H1 (cell line): ENCODE data around the gene DPM3. TPM values are rescaled to one million over a fixed set of nuclear protein-coding genes. Genes with fewer than 3 reads are reported as not detected.

Source experiments
- CEBPB ChIP-seq: IDR thresholded peaks from 2 replicates; pipeline ENCODE4 v1.6.1; 2012; ENCODE audit warnings: low read depth, low read length
- CHD1 ChIP-seq: IDR thresholded peaks from 2 replicates; pipeline ENCODE4 v1.6.1; 2012; ENCODE audit warnings: low read depth, low read length, improper control_type of control experiment
- CHD7 ChIP-seq: fragments of 300-600 bp; sonication (generic); IDR thresholded peaks from 2 replicates; pipeline ENCODE4 v1.7.1; 2012; ENCODE audit warnings: low read length, moderate library complexity, mild to moderate bottlenecking, inconsistent platforms; ENCODE audit not compliant: insufficient replicate concordance
- JUND ChIP-seq: IDR thresholded peaks from 2 replicates; pipeline ENCODE4 v1.6.1; 2011; ENCODE audit warnings: mild to moderate bottlenecking, improper control_type of control experiment, low read length
- PHF8 ChIP-seq: fragments of 200-600 bp; sonication (generic); conservative IDR thresholded peaks from 2 replicates; pipeline ENCODE4 v1.7.1; 2012; ENCODE audit warnings: low read depth, mild to moderate bottlenecking, inconsistent platforms, low read length, moderate library complexity
- POLR2AphosphoS5 ChIP-seq: IDR thresholded peaks from 2 replicates; pipeline ENCODE4 v1.6.1; 2011; ENCODE audit warnings: low read depth, low read length
- SP4 ChIP-seq: IDR thresholded peaks from 2 replicates; pipeline ENCODE4 v1.6.1; 2012; ENCODE audit warnings: low read length, inconsistent platforms
- polyA plus RNA-seq, 7 experiments: library from polyadenylated mRNA; depleted of rRNA in 3 of 7; stranded (reverse) in 5 of 7; unstranded in 2 of 7; fragments of >200 nt in 5 of 7; fragments of 200-250 nt in 2 of 7; gene quantifications; 1 replicate in 5 of 7; 2 replicates in 1 of 7; 4 replicates in 1 of 7; pipeline versions ENCODE4 v1.2.1 to v1.2.3, GENCODE V29; 2011 to 2013; ENCODE audit warnings: missing spikeins in 2 of 7, mixed read lengths in 2 of 7
- total RNA-seq: library from RNA; stranded (reverse); fragmentation: NEBNext Ultra II Directional; extraction: Animal tissue kit (Norgen Biotek cat#: 25700); gene quantifications from 2 replicates; pipeline ENCODE4 v1.2.1, GENCODE V29; 2021

DPM3 gene
- total and polyA plus RNA-seq, 2 of the 8 experiments (the other 6 are each of a cell fraction or from before 2014, with no cell fraction given), result 44.8 to 227 TPM

GRCh38 chr1:155121249-155121648 is 19.1 kb downstream of the DPM3 start (continued):
- TF ChIP-seq CHD7, result no peak
- TF ChIP-seq POLR2AphosphoS5, result no peak
- no peak for TF ChIP-seq PHF8
- TF ChIP-seq JUND, result no peak
- TF ChIP-seq SP4, result no peak
- TF ChIP-seq CHD1, result no peak
- no peak for TF ChIP-seq CEBPB
